Pancreas (tissue), 10 donors: Measurements from ENCODE around the gene BAZ2B. TPM values are rescaled to one million over a fixed set of nuclear protein-coding genes. Genes with fewer than 3 reads are reported as not detected.

ENCODE experiments used
- ATAC-seq, 4 donors: fragments of 200-7000 bp; cut with Tn5 transposase; one replicate each; pipeline versions ENCODE4 v1.8.0 to v1.9.1; 2020; ENCODE audit warnings: mild to moderate bottlenecking in 4 of 4, moderate library complexity in 4 of 4
- DNase-seq, 6 donors: peaks; one replicate each; pipeline ENCODE4 v3.0.0-alpha.2; 2020
- FAIRE-seq: peaks from 2 replicates; lab custom pipeline; 2012; peaks lifted over from hg19 to GRCh38; lab: Jason Lieb, UNC
- H3K27ac ChIP-seq, 4 donors: fragments of 200-600 bp; sonication (generic); 1 replicate in 3 of 4; 2 replicates in 1 of 4; pipeline versions ENCODE4 v1.5.0 to v1.8.0; 2020
- H3K27me3 ChIP-seq, 4 donors: fragments of 200-600 bp; one replicate each; pipeline ENCODE4 v1.8.0; 2021
- H3K36me3 ChIP-seq, 3 donors: fragments of 200-600 bp; sonication (generic) in 1 of 3; one replicate each; pipeline versions ENCODE4 v1.5.0 to v1.8.0; 2020 to 2021
- H3K4me1 ChIP-seq, 3 donors: fragments of 200-600 bp; one replicate each; pipeline ENCODE4 v1.8.0; 2021
- H3K4me3 ChIP-seq, 4 donors: fragments of 200-600 bp; sonication (generic) in 2 of 4; one replicate each; pipeline versions ENCODE4 v1.5.0 to v1.8.0; 2020 to 2021
- H3K9me3 ChIP-seq, 4 donors: fragments of 200-600 bp; one replicate each; pipeline ENCODE4 v1.8.0; 2021
- WGBS, 2 donors: extraction: QIAGEN DNeasy Blood & Tissue Kit; methylation state at CpG; one replicate each; pipeline ENCODE4 v1.1.7; 2013; 5-methylcytosine and 5-hydroxymethylcytosine counted together
- intact Hi-C, 3 donors: fragments of 100-400 bp; cut with DNase I; formaldehyde crosslinking; loops; one replicate each; pipeline versions ENCODE4 v1.11.1 to v1.14.2; 2022
- polyA plus RNA-seq, 2 donors: library from polyadenylated mRNA; stranded (reverse); fragments of 200-250 nt; gene quantifications; one replicate each; pipeline ENCODE4 v1.2.3, GENCODE V29; 2013
- total RNA-seq, 6 donors: library from RNA; stranded (reverse); fragmentation: NEBNext Ultra II Directional in 4 of 6; extraction: Animal tissue kit (Norgen Biotek cat#: 25700) in 4 of 6; gene quantifications; one replicate each; pipeline versions ENCODE4 v1.2.1 to v1.2.4, GENCODE V29; 2021 to 2023
- TF ChIP-seq, protein P1 (sequence below), 4 donors: fragments of 200-600 bp; sonication (generic) in 3 of 4; IDR thresholded peaks; one replicate each; pipeline versions ENCODE4 v1.5.0 to v1.8.0; 2021; ENCODE audit warnings: antibody characterized with exemption in 4 of 4
- donor health status: healthy with polysubstance abuse.
- donor health status: DM: no; HTN: no; CAD: no; lungs with moderate emphysema.
- donor health status: DM: no; HTN: no; CAD: no.
- donor health status: control.
- donor health status: control.
- donor health status: Bipolar disorder and iron deficiency.
- donor health status: DM: yes; HTN: yes; CAD: no.
- donor health status: DM: no; HTN: no; CAD: no.
- donor health status: DM: no; HTN: no; CAD: no.
- donor health status: DM: yes; HTN: yes; CAD: no.

The BAZ2B gene
- total and polyA plus RNA-seq, 8 donors: 14.4 to 52.1 (median 34.4) TPM

DNA sequence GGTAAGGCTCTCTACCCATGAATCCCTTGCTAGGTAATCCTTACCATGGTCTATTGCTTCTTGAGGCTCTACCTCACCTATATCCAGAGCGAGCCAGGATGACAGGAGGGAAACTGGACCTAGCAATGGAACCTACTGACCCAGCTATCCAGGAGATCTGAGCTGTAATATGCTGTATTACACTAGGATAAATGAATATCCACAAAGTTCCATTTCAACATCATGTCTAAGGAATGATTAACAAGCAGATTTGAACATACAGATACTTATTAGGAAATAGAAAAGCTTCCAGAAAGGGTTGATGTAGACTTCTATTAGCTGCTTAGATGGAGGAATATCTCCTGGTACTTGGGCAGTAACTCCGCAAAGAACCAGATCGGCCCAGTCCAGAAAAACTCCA, 110.1 kb downstream of the BAZ2B start:
- DNase-seq (no peak), FAIRE-seq (no peak), ATAC-seq (peak in 3 of 4 donors; percentile 11 to 21 (median 18))
- H3K9me3 ChIP-seq: no peaks in the 10 kb centered on the region
- WGBS, 2 donors: 87 to 90% methylated on average over 3 of the region's 3 CpGs
- H3K27me3 ChIP-seq: no peaks in the 10 kb centered on the region
- TF ChIP-seq, protein P1, sequence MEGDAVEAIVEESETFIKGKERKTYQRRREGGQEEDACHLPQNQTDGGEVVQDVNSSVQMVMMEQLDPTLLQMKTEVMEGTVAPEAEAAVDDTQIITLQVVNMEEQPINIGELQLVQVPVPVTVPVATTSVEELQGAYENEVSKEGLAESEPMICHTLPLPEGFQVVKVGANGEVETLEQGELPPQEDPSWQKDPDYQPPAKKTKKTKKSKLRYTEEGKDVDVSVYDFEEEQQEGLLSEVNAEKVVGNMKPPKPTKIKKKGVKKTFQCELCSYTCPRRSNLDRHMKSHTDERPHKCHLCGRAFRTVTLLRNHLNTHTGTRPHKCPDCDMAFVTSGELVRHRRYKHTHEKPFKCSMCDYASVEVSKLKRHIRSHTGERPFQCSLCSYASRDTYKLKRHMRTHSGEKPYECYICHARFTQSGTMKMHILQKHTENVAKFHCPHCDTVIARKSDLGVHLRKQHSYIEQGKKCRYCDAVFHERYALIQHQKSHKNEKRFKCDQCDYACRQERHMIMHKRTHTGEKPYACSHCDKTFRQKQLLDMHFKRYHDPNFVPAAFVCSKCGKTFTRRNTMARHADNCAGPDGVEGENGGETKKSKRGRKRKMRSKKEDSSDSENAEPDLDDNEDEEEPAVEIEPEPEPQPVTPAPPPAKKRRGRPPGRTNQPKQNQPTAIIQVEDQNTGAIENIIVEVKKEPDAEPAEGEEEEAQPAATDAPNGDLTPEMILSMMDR (IDR thresholded peaks at IDR 0.05): no peak
- peaks cover 0 to 13% (median 5%) of the 10 kb centered on the region in 3 donors for H3K4me1 ChIP-seq
- no peak overlapping the region for H3K4me3 ChIP-seq
- H3K27ac ChIP-seq: no peak overlapping the region
- H3K36me3 ChIP-seq: no peaks in the 10 kb centered on the region
- intact Hi-C loops: no loop called here

DNA sequence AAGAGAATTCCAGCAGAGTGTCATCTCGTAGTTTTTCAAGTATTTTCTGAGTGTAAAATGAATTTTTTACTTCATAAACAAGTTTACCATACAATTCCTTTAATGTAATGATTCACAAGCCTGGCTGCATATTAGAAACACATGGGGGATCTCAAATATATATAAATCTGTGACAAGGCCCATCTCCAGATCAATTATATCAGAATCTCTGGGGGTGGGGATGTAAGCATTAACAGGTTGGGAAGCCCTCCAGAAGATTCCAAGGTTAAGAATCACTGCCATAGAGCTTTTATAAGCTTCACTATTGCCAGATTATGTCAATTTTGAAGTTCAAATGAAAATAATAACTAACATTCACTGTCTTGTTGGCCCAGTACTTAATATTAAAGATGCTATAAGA, 111.2 kb downstream of the BAZ2B start:
- Histone ChIP-seq H3K36me3 (no peaks in the 10 kb centered on the region), H3K27me3 (no peaks in the 10 kb centered on the region), H3K4me3 (no peak overlapping the region), H3K27ac (no peak overlapping the region), H3K9me3 (no peaks in the 10 kb centered on the region), H3K4me1 (peaks cover 0 to 13% (median 5%) of the 10 kb centered on the region in 3 donors)
- TF ChIP-seq, protein P1 (IDR thresholded peaks at IDR 0.05): no peak
- 97 to 98% methylated on average over 1 of the region's 1 CpG for WGBS, 2 donors
- FAIRE-seq (no peak), DNase-seq (no peak), ATAC-seq (no peak)
- intact Hi-C loops: no loop called here

DNA sequence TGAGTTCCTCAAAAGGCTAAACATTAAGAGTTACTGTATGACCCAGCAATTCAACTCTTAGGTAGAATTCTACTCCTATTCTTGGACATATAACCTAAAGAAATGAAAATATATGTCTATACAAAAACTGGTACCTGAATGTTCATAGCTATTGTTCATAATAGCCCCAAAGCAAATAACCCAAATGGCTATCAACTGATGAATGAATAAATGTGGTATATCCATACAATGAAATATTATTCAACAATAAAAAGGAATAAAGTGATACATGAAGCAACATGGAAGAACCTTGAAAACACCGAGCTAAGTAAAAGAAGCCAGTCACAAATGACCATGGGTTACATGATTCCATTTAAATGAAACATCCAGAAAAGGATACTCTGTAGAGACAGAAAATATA, 114.6 kb downstream of the BAZ2B start:
- DNase-seq: no peak
- intact Hi-C loops: no loop called here

DNA sequence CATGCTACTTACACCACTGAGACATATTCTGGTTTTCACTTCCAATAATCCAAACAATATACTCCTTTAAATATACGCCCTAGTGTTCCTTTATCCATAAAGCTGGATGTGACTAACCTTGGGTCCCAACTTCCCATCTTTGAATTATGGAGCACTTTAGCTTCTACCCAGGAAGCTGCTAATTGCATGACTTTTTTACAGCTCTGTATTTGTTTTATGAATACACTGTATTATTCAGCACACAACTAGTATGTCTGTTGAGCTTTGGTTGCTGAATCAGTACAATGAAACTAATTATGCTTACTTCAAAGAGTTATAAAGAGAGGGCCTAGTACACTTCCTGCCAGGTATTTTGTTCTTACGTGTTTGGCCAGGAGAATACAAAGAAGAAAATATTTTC, 118.5 kb downstream of the BAZ2B start:
- no peak for FAIRE-seq
- H3K36me3 ChIP-seq: peaks cover 0 to 4% (median 0%) of the 10 kb centered on the region in 3 donors
- intact Hi-C loops: no loop called here
- no peaks in the 10 kb centered on the region for H3K27me3 ChIP-seq
- H3K4me3 ChIP-seq: no peak overlapping the region
- H3K4me1 ChIP-seq: no peaks in the 10 kb centered on the region
- no peak for DNase-seq
- TF ChIP-seq, protein P1 (IDR thresholded peaks at IDR 0.05): no peak
- no peaks in the 10 kb centered on the region for H3K9me3 ChIP-seq
- 79% methylated on average over 2 of the region's 2 CpGs for whole genome bisulfite sequencing, 2 donors
- peak in 3 of 4 donors; percentile 12 to 20 (median 14) for ATAC-seq
- peak overlapping the region in 2 of 4 donors; percentile 19 to 45 for H3K27ac ChIP-seq

More for the DNA sequence above, 114.6 kb downstream of the BAZ2B start:
- peaks cover 0 to 5% (median 4%) of the 10 kb centered on the region in 3 donors for H3K4me1 ChIP-seq
- no peak overlapping the region for H3K4me3 ChIP-seq
- FAIRE-seq: no peak
- TF ChIP-seq, protein P1 (IDR thresholded peaks at IDR 0.05): no peak
- peaks cover 0 to 4% (median 0%) of the 10 kb centered on the region in 3 donors for H3K36me3 ChIP-seq
- no peak for ATAC-seq
- 97% methylated on average over 1 of the region's 1 CpG for WGBS, 2 donors
- no peak overlapping the region for H3K27ac ChIP-seq
- H3K9me3 ChIP-seq: no peaks in the 10 kb centered on the region
- no peaks in the 10 kb centered on the region for H3K27me3 ChIP-seq

DNA sequence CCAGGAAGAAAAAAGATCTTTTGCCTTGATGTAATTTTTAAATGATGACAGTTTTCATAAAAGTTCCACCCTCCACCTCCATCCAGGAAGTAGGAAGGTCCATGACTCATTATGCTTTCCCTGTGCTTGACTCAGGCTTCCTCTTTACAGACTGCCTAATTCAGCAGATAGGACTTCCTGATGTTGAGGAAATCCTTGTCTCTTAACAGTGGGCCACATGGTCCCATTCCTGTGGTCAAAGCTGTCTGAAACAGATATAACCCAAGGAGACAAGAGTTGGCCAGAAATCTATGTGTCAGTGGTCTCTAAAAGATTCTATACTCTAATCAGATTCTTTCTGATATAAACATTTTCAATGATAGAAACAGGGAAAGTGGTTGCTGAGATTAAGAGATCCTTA, 119.1 kb downstream of the BAZ2B start:
- TF ChIP-seq, protein P1 (IDR thresholded peaks at IDR 0.05): no peak
- no peak for DNase-seq
- Histone ChIP-seq H3K4me1 (no peaks in the 10 kb centered on the region), H3K4me3 (no peak overlapping the region), H3K27me3 (no peaks in the 10 kb centered on the region), H3K36me3 (peaks cover 0 to 4% (median 0%) of the 10 kb centered on the region in 3 donors), H3K27ac (peak overlapping the region in 2 of 4 donors; percentile 19 to 45), H3K9me3 (no peaks in the 10 kb centered on the region)
- peak; percentile 53 for FAIRE-seq
- intact Hi-C loops: no loop called here
- ATAC-seq: peak; percentile 53 to 96 (median 88)
